Measurements from ENCODE around the gene TTC22.

DNA sequence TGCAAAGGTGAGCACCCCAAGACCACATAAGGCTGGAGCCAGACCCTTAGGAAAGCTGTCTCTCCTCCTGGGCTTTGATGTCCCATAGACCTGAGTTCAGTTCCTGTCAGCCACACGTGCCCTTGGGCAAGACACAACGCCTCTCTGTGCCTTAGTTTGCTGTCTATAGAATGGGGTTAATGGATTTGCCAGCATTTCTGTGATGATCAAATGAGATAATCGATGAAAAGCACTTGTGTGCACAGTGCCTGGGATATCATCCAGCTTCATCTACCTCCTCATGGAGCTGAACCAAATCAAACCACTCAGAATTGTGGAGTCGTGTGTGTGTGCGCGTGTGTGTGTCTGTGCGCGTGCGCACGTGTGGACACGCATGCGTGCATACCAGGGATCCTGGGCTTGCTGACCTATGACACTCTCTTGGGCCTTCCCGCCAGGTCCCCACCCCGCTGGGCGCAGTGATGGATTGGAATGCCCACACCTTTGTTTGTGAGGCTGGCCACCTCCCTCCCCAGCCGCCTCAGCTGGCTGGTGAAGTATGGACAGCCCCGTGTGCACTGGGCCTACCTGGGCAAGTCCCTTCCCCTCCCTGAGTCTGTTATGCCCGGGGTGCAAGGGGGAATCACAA lies 5.2 kb downstream of the TTC22 start:
- TF ChIP-seq POLR2A (IDR thresholded peaks at IDR 0.05; ENCODE audit: low read depth) (no peak), POLR2AphosphoS5 (IDR thresholded peaks at IDR 0.05) (no peak), EP300 (IDR thresholded peaks at IDR 0.05) (no peak)
- TF ChIP-seq, protein P1, sequence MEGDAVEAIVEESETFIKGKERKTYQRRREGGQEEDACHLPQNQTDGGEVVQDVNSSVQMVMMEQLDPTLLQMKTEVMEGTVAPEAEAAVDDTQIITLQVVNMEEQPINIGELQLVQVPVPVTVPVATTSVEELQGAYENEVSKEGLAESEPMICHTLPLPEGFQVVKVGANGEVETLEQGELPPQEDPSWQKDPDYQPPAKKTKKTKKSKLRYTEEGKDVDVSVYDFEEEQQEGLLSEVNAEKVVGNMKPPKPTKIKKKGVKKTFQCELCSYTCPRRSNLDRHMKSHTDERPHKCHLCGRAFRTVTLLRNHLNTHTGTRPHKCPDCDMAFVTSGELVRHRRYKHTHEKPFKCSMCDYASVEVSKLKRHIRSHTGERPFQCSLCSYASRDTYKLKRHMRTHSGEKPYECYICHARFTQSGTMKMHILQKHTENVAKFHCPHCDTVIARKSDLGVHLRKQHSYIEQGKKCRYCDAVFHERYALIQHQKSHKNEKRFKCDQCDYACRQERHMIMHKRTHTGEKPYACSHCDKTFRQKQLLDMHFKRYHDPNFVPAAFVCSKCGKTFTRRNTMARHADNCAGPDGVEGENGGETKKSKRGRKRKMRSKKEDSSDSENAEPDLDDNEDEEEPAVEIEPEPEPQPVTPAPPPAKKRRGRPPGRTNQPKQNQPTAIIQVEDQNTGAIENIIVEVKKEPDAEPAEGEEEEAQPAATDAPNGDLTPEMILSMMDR (IDR thresholded peaks at IDR 0.05), result no peak

Measured in esophagus muscularis mucosa (tissue), 4 donors.